Ovary (tissue), 3 donors: Measurements from ENCODE around the gene MYH9.

Experiments
- CTCF ChIP-seq, 3 donors: fragments of 450-650 bp in 2 of 3; fragments of 200-600 bp in 1 of 3; IDR thresholded peaks; one replicate each; pipeline versions ENCODE4 v1.5.1 to v1.8.0; 2016 to 2022; ENCODE audit warnings: antibody characterized with exemption in 3 of 3, mild to moderate bottlenecking in 1 of 3
- POLR2A ChIP-seq: fragments of 450-650 bp; IDR thresholded peaks from one replicate; pipeline ENCODE4 v1.6.1; 2017; ENCODE audit warnings: antibody characterized with exemption, mild to moderate bottlenecking, moderate library complexity
- donor health status: DM: no; HTN: no; CAD: no.

GRCh38 chr22:36385491-36386350, 2.0 kb downstream of the MYH9 start:
- TF ChIP-seq POLR2A (no peak), CTCF (IDR thresholded peaks at IDR 0.05) (no peak)
